ENCODE data around the gene NFAM1. TPM values are rescaled to one million over a fixed set of nuclear protein-coding genes. Genes with fewer than 3 reads are reported as not detected.

The NFAM1 gene
- total RNA-seq, 6 experiments from 2014 or later, result 2.1 to 6.6 (median 2.4) TPM

- no peaks in the 10 kb centered on the region for H3K27me3 ChIP-seq
- no peaks in the 10 kb centered on the region for H3K36me3 ChIP-seq
- H3K4me1 ChIP-seq, result no peaks in the 10 kb centered on the region
- WGBS (ENCODE audit: insufficient coverage, low coverage, low lambda C conversion rate, missing lambda C conversion rate), result 63% methylated on average over 7 of the region's 11 CpGs
- no peak overlapping the region for H3K27ac ChIP-seq
- DNase-seq (no peak), ATAC-seq (no peak)
- TF ChIP-seq CTCF (IDR thresholded peaks at IDR 0.05) (no peak), POLR2A (IDR thresholded peaks at IDR 0.05) (no peak)
- no peak overlapping the region for H3K4me3 ChIP-seq
- H3K9me3 ChIP-seq, result no peaks in the 10 kb centered on the region
- intact Hi-C loops (cut with DNase I), result no loop called here
Observed at GRCh38 chr22:42451499-42452145, 19.4 kb upstream of the NFAM1 start.

- no peaks in the 10 kb centered on the region for H3K9me3 ChIP-seq
- WGBS (ENCODE audit: insufficient coverage, low coverage, low lambda C conversion rate, missing lambda C conversion rate), result 78% methylated on average over 5 of the region's 6 CpGs
- TF ChIP-seq POLR2A (IDR thresholded peaks at IDR 0.05) (no peak), CTCF (IDR thresholded peaks at IDR 0.05) (no peak)
- no peaks in the 10 kb centered on the region for H3K27me3 ChIP-seq
- H3K4me3 ChIP-seq, result no peak overlapping the region
- intact Hi-C loops (cut with DNase I), result no loop called here
- H3K36me3 ChIP-seq, result no peaks in the 10 kb centered on the region
- H3K27ac ChIP-seq, result no peak overlapping the region
- DNase-seq (no peak), ATAC-seq (no peak)
- H3K4me1 ChIP-seq, result no peaks in the 10 kb centered on the region
Observed at GRCh38 chr22:42450862-42451261, 18.7 kb upstream of the NFAM1 start.

GRCh38 chr22:42446151-42446550 is 13.9 kb upstream of the NFAM1 start:
- no peaks in the 10 kb centered on the region for H3K36me3 ChIP-seq
- intact Hi-C loops (cut with DNase I), result no loop called here
- WGBS (ENCODE audit: insufficient coverage, low coverage, low lambda C conversion rate, missing lambda C conversion rate), result 60% methylated on average over 1 of the region's 13 CpGs
- H3K27me3 ChIP-seq, result no peaks in the 10 kb centered on the region
- peaks cover 0 to 11% (median 0%) of the 10 kb centered on the region in 4 donors for H3K4me1 ChIP-seq
- no peak overlapping the region for H3K27ac ChIP-seq
- no peak for TF ChIP-seq POLR2A (IDR thresholded peaks at IDR 0.05)
- no peak for TF ChIP-seq CTCF (IDR thresholded peaks at IDR 0.05)
- H3K9me3 ChIP-seq, result no peaks in the 10 kb centered on the region
- DNase-seq (peak in 1 of 3 donors; percentile 43), ATAC-seq (no peak)
- H3K4me3 ChIP-seq, result no peak overlapping the region

GRCh38 chr22:42444077-42444904 is 12.1 kb upstream of the NFAM1 start:
- H3K36me3 ChIP-seq, result no peaks in the 10 kb centered on the region
- peak; percentile 68 to 76 (median 74) for DNase-seq
- TF ChIP-seq CTCF (IDR thresholded peaks at IDR 0.05), result peak; percentile 39 to 44 (median 42)
- no peak for TF ChIP-seq POLR2A (IDR thresholded peaks at IDR 0.05)
- H3K9me3 ChIP-seq, result no peaks in the 10 kb centered on the region
- H3K4me3 ChIP-seq, result peak overlapping the region in 2 of 3 donors; percentile 21 to 33
- WGBS (ENCODE audit: insufficient coverage, low coverage, low lambda C conversion rate, missing lambda C conversion rate), result 0% methylated on average over 18 of the region's 28 CpGs
- H3K4me1 ChIP-seq, result peaks cover 0 to 11% (median 0%) of the 10 kb centered on the region in 4 donors
- H3K27ac ChIP-seq, result peak overlapping the region; percentile 36 to 51 (median 43)
- H3K27me3 ChIP-seq, result no peaks in the 10 kb centered on the region
- intact Hi-C loops (cut with DNase I), result no loop called here
- ATAC-seq, result peak; percentile 84 to 89 (median 87)

Data from right lobe of liver (tissue), 6 donors.